GM21786 (cell line): ENCODE measurements around the gene CFAP46.
"Not testable (repeated sequence)": the region's sequence is repeated elsewhere in the genome, so short reads cannot be mapped to it uniquely, and the experiment has no call there.

Source experiments
- ATAC-seq: cut with Tn5 transposase; IDR thresholded peaks from one replicate; pipeline ENCODE4 v1.9.1; 2021; ENCODE audit not compliant: unreplicated experiment

The CFAP46 gene

DNA sequence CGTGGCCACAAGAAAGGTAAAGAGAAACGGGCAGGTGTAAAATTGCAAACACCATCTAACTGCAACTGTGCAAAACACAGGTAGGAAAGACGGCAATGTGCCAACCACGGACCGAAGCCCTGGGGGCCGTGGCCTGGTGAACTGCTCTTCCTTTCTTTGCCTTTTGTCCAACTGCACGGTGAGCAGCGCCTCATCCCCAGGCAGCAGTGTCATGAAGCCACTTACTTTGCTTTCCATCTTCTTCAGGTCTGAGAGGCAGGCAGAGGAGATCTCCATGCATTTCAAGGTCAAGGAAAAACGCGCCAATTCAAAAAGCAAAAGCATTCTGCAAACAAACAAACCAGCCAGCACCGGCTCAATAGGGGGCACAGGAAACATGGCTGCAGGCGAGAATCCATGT, 12.9 kb downstream of the CFAP46 start:
- no peak for ATAC-seq

GRCh38 chr10:132928261-132928660, 14.1 kb downstream of the CFAP46 start:
- ATAC-seq, result no peak

GRCh38 chr10:132927824-132928223, 14.5 kb downstream of the CFAP46 start:
- no peak for ATAC-seq

- no peak for ATAC-seq
Observed at GRCh38 chr10:132926777-132927650, 15.4 kb downstream of the CFAP46 start.

DNA sequence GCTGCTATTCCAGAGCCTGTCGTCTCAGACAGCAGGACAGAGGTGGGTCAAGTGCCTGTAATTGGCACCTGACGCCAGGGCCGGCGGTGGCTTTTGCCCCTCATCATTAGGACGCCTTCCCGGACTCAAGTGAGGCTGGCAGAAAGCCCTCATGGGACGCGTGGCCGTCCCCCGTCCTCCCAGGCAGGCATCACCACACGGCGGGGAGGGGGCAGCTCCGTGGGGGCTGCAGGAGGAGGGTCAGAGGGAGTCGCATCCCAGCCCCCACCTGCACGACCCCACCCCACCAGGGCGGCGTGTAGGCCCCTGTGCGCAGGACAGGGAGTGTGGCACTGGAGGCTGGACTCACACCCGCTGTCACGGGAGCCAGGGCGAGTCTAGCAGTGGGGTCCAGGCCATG, 16.3 kb downstream of the CFAP46 start:
- no peak for ATAC-seq

DNA sequence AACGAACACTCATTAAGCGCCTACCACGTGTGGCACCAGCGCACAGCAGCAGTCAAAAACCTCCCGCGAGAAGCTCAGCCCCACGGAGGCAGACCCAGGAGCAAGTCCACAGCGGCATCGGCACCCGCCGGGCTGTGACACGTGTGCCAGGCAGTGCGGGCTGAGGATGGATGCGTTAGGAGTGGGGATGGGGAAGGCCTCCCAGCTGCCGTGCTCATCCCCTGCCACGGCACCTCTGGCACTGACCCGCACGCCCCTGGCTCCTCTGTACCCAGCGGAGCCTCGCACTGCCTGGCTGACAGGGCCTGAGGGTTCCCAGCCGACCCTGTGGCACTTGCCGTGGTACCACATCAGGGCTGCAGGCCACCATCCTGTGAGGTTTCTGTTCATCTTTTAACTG, 16.8 kb downstream of the CFAP46 start:
- no peak for ATAC-seq

- ATAC-seq, result no peak
Observed at GRCh38 chr10:132925071-132925561, 17.3 kb downstream of the CFAP46 start.

DNA sequence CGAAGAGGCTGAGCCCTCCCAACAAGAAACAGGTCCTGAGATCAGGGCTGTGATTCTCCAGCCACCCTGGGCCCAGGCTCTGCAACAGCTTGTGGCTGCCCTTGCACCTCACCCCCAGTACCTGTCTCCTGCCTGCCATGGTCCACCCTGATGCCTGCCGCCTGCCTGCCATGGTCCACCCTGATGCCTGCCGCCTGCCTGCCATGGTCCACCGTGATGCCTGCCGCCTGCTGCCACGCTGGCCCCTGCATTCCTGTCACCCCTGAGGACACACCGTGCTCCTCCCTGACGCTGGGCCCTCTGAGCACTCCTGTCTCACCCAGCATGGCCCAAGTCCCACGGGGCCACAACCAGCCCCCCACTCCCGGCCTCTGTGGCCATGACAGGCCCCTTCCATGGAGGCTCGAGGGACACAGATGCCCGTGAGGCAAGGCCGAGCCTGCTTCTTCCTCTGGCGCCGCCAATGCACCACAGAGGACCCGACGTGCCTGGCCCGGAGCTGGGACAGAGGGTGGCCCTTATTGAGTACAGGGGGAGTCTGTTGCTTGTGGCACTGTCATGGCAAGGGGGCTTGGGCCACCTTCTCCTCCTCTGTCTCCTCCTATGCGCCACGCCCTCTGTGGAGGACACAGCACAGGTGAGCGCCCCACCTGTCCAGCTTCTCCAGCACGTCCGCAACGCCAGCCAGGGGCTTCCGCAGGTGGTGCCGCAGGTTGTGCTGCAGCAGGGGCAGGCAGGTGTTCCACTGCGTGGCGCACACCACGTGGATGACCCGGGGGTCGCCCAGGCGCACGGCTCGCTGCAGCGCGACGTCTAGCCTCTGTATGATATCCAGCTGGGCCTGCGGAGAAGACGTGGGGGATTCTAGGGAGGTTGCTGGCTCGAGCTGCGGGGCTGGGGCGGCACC, 18.1 kb downstream of the CFAP46 start:
- no peak for ATAC-seq

GRCh38 chr10:132923384-132923783, 19.0 kb downstream of the CFAP46 start:
- not testable (repeated sequence) for ATAC-seq

- no peak for ATAC-seq
Observed at GRCh38 chr10:132922872-132923271, 19.5 kb downstream of the CFAP46 start.

- ATAC-seq, result no peak
Observed at GRCh38 chr10:132921818-132922807, 20.3 kb downstream of the CFAP46 start.

- ATAC-seq, result no peak
Observed at GRCh38 chr10:132921086-132921485, 21.3 kb downstream of the CFAP46 start.

GRCh38 chr10:132920101-132920925, 22.1 kb downstream of the CFAP46 start:
- no peak for ATAC-seq

GRCh38 chr10:132919374-132920100, 22.8 kb downstream of the CFAP46 start:
- no peak for ATAC-seq

DNA sequence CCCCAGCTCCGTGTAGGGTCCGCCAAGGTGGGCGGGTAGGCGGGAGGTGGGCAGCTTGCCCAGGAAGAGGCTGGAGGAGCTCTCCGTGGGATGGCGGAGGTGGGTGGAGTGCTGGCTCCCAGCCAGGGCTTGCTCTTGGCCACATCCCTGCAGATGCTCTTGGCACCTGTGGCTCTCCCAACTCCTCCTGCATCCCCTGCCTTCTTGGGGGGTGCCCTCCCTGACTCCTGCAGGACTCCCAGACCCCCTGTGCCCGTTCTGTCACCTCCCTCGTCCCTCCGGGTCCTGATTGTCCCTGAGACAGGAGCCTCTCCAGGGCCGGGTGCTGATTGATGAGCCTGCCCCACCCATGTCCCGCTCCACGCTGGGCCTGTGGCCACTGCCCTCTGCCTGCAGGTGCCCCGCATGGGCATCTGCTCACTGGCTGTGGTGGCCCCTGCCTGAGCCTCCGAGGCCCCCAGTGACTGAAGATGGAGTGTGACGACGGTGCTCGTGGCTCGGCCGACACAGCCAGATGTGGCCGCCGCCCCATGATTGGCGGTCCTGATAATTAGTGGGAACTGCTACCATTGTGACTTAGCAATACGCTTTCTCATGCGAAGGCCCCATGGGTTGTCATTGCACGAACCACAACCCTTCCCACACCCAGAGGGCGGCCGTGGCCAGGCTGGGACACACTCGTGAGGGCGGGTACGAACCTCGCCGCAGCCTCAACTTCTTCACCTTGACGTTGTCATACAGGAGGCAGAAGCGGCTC, 23.6 kb downstream of the CFAP46 start:
- ATAC-seq, result no peak

DNA sequence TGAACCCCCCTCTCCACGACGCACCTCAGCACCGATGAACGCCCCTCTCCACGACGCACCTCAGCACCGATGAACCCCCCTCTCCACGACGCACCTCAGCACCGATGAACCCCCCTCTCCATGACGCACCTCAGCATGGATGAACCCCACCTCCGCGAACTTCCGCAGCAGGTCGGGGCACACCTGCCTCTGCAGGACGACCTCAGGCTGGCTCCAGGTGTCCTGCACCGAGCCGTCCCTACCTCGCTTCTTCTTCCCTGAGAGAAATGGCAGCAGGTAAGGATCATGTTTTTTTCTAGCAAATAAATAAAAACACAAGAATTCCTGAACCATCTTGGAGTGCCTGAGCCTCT, 24.1 kb downstream of the CFAP46 start:
- ATAC-seq, result no peak

DNA sequence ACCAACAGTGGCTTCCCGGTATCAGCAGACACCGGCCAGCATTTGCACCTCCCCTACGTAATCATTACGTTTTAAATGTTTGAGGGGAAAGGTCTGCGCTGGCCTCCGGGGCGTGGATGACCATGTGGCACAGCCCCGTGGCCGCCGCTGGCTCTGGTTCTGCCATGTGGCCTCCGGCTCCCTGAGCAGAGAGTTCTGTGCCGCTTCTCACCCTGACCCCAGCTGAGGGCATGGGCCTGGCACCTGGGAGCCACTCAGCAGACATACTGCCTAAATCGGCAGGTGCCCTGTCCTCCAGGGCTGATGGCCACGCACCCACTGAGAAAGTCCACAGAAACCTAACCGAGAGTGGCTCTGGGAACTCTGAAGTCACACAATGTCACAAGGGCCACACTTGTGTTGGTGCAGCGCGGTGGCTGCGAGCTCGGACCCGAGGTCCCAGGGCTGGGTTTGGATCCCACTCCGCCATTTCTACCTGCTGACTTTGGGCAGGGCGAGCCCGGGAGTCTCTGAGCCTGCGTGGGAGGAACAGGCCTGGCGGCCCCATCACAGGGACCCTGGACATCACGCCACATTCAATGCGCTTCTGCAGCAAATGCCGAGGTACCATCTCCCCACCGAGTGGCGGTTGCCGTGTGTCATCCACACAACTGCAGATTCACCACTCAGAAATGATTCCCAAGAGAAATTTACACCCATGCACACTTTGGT, 25.3 kb downstream of the CFAP46 start:
- ATAC-seq, result no peak

GRCh38 chr10:132916421-132916841, 25.9 kb downstream of the CFAP46 start:
- ATAC-seq, result no peak
